GM23338 (cell line): ENCODE results near the gene GCK. TPM values are rescaled to one million over a fixed set of nuclear protein-coding genes. Genes with fewer than 3 reads are reported as not detected.

Source experiments
- ATAC-seq: fragments of 200-7000 bp; cut with Tn5 transposase; 3 replicates; pipeline ENCODE4 v1.9.1; 2020
- DNase-seq: peaks from one replicate; pipeline ENCODE4 v3.0.0-alpha.2; 2015; ENCODE audit warnings: low spot score
- H2AFZ ChIP-seq: fragments of 200-600 bp; sonication (generic); 2 replicates; pipeline ENCODE4 v1.8.0; 2016; ENCODE audit warnings: antibody characterized with exemption, mild to moderate bottlenecking, moderate library complexity
- H3F3A ChIP-seq: fragments of 200-600 bp; sonication (generic); replicated peaks from 2 replicates; pipeline ENCODE4 v1.8.0; 2017; ENCODE audit warnings: antibody characterized with exemption, mixed run types, low read depth
- H3K27ac ChIP-seq: fragments of 200-600 bp; sonication (generic); 2 replicates; pipeline ENCODE4 v1.6.1; 2016; ENCODE audit warnings: low read depth
- H3K27me3 ChIP-seq: fragments of 200-600 bp; sonication (generic); 2 replicates; pipeline ENCODE4 v1.8.0; 2016; ENCODE audit warnings: mild to moderate bottlenecking, mixed run types, moderate library complexity; ENCODE audit not compliant: insufficient read depth
- H3K36me3 ChIP-seq: fragments of 200-600 bp; sonication (generic); 2 replicates; pipeline ENCODE4 v1.8.0; 2016; ENCODE audit warnings: mild to moderate bottlenecking; ENCODE audit not compliant: insufficient read depth
- H3K4me1 ChIP-seq: fragments of 200-600 bp; sonication (generic); 2 replicates; pipeline ENCODE4 v1.8.0; 2016; ENCODE audit warnings: mild to moderate bottlenecking, moderate library complexity; ENCODE audit not compliant: insufficient read depth
- H3K4me2 ChIP-seq: fragments of 200-600 bp; sonication (generic); 2 replicates; pipeline ENCODE4 v1.7.1; 2017; ENCODE audit warnings: mixed run types
- H3K4me3 ChIP-seq: fragments of 200-600 bp; sonication (generic); 2 replicates; pipeline ENCODE4 v1.6.1; 2016; ENCODE audit warnings: mixed run types
- H3K79me2 ChIP-seq: fragments of 200-600 bp; sonication (generic); replicated peaks from 2 replicates; pipeline ENCODE4 v1.8.0; 2017; ENCODE audit warnings: mild to moderate bottlenecking; ENCODE audit not compliant: insufficient read depth
- H3K9me2 ChIP-seq: fragments of 200-600 bp; sonication (generic); 2 replicates; pipeline ENCODE4 v1.8.0; 2017; ENCODE audit not compliant: insufficient read depth
- H4K20me1 ChIP-seq: fragments of 200-600 bp; sonication (generic); replicated peaks from 2 replicates; pipeline ENCODE4 v1.8.0; 2017; ENCODE audit warnings: mild to moderate bottlenecking; ENCODE audit not compliant: insufficient read depth
- H3K27ac Mint-ChIP-seq: 2 replicates; pipeline ENCODE4 v1.8.0; 2020; ENCODE audit warnings: inconsistent platforms, mild to moderate bottlenecking, moderate library complexity, mixed read lengths
- H3K27me3 Mint-ChIP-seq: 3 replicates; pipeline ENCODE4 v1.8.0; 2022; ENCODE audit warnings: low read depth, mild to moderate bottlenecking, moderate library complexity, mixed read lengths, inconsistent platforms; ENCODE audit not compliant: insufficient read depth, poor library complexity
- H3K36me3 Mint-ChIP-seq: 3 replicates; pipeline ENCODE4 v1.8.0; 2021; ENCODE audit warnings: low read depth, mild to moderate bottlenecking, inconsistent platforms, moderate library complexity, mixed read lengths
- H3K4me1 Mint-ChIP-seq: 3 replicates; pipeline ENCODE4 v1.8.0; 2020; ENCODE audit warnings: mild to moderate bottlenecking, inconsistent platforms, mixed read lengths
- H3K4me3 Mint-ChIP-seq: 3 replicates; pipeline ENCODE4 v1.8.0; 2021; ENCODE audit warnings: moderate library complexity, mild to moderate bottlenecking, inconsistent platforms, mixed read lengths
- H3K9me3 Mint-ChIP-seq: 3 replicates; pipeline ENCODE4 v1.8.0; 2020; ENCODE audit warnings: moderate library complexity, mild to moderate bottlenecking, inconsistent platforms, mixed read lengths
- CTCF ChIP-seq, 2 experiments: fragments of 200-600 bp in 1 of 2; sonication (generic) in 1 of 2; conservative IDR thresholded peaks; 2 replicates each; pipeline versions ENCODE4 v1.5.1 to v1.6.1; 2016 to 2017; ENCODE audit warnings: antibody characterized with exemption in 2 of 2, low read depth in 2 of 2, mild to moderate bottlenecking in 2 of 2, moderate library complexity in 1 of 2
- EZH2 ChIP-seq: fragments of 200-600 bp; sonication (generic); IDR thresholded peaks from one replicate; pipeline ENCODE4 v1.8.0; 2017; ENCODE audit warnings: antibody characterized with exemption, mild to moderate bottlenecking, low read depth; ENCODE audit not compliant: unreplicated experiment
- EZH2phosphoT487 ChIP-seq: fragments of 200-600 bp; sonication (generic); IDR thresholded peaks from one replicate; pipeline ENCODE4 v1.8.1; 2018; ENCODE audit warnings: antibody characterized with exemption; ENCODE audit not compliant: unreplicated experiment
- JUNB ChIP-seq: IDR thresholded peaks from one replicate; pipeline ENCODE4 v1.6.1; 2016; ENCODE audit warnings: antibody characterized with exemption; ENCODE audit not compliant: unreplicated experiment
- STAT1 ChIP-seq: IDR thresholded peaks from one replicate; pipeline ENCODE4 v1.6.1; 2016; ENCODE audit warnings: antibody characterized with exemption; ENCODE audit not compliant: unreplicated experiment
- ZNF114 ChIP-seq: fragments of 250-450 bp; sonication (Bioruptor Pico); IDR thresholded peaks from 2 replicates; pipeline ENCODE4 v1.5.0; 2020; ENCODE audit warnings: mild to moderate bottlenecking, moderate library complexity
- polyA plus RNA-seq: library from polyadenylated mRNA; unstranded; fragments of >200 nt; fragmentation: Nextera tagmentation; extraction: Ambion mirVana; gene quantifications from 2 replicates; pipeline ENCODE4 v1.2.1, GENCODE V29; 2016
- total RNA-seq: library from RNA; depleted of rRNA; stranded (reverse); fragments of >200 nt; shearing (Covaris generic); gene quantifications from 2 replicates; pipeline ENCODE4 v1.2.3, GENCODE V29; 2014
- TF ChIP-seq, protein P1 (sequence below): IDR thresholded peaks from 2 replicates; pipeline ENCODE4 v1.6.1; 2016; ENCODE audit warnings: antibody characterized with exemption
- TF ChIP-seq, protein P2 (sequence below): IDR thresholded peaks from one replicate; pipeline ENCODE4 v1.6.1; 2018; ENCODE audit warnings: antibody characterized with exemption; ENCODE audit not compliant: unreplicated experiment
- TF ChIP-seq, protein P3 (sequence below): fragments of 250-450 bp; sonication (Bioruptor Pico); IDR thresholded peaks from 2 replicates; pipeline ENCODE4 v1.5.0; 2020; ENCODE audit warnings: mild to moderate bottlenecking, moderate library complexity

The GCK gene
- total and polyA plus RNA-seq, 2 experiments from 2014 or later: 6.1 to 7.3 TPM

DNA sequence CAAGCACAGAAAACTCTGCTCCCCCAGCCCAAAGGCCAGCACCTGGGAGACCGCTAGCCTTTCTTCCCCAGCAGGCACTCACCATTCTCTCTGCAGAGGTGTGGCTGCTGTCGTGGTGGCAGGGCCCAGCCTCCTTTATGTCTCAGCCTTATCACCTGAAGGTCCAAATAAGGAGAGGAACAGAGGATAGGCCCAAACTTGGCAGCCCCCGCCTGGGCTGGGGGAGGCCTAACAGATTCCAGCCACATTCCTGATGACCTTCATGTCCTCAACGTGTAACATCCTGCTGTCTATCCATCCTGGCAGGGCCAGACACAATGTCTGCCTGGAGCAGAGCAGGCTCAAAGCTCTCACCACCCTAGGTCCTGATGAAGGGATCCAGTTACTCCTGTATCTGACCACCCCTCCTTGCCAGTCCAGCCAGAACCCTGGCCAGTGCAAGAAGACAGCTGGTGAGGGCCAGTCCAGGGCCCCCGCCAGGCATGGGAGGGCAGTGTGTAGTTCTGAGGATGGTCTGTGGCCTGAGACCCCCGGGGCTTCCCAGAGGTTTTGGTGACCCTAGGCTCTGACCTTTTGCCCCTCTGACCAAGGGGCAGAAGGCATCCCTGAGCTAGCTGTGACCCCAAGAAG lies 47.9 kb downstream of the GCK start, which contains the start of gene MYL7 (continued):
- no peak for TF ChIP-seq EZH2phosphoT487
- TF ChIP-seq JUNB: no peak
- TF ChIP-seq CTCF (conservative IDR thresholded peaks at IDR 0.05; ENCODE audit: low read depth in 2 of 2): no peak

DNA sequence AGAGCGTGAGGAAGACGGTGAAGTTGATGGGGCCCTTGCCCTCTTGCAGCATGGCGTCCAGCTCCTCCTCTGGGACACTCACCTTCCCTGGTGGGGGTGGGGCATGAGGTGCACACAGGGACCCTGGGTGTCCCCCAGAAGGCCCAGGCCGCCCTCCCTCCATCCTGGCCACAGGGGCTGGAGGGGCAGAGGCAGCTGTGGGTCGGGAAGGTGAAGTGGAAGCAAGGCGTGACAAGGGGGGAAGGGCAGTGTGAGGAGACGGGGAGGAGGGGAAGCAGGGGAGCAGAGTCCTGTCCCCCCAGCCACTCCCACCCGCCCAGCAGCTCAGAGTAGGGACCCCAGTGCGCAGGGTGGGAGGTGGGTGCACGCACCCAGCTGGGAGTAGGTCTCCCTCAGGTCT lies 48.9 kb downstream of the GCK start:
- Histone ChIP-seq H4K20me1 (no peaks in the 10 kb centered on the region), H3K36me3 (no peaks in the 10 kb centered on the region), H2AFZ (no peak overlapping the region), H3K27me3 (peaks cover 19% of the 10 kb centered on the region), H3K4me2 (no peak overlapping the region), H3K27ac (no peak overlapping the region), H3K9me2 (no peaks in the 10 kb centered on the region), H3K79me2 (no peaks in the 10 kb centered on the region), H3F3A (no peaks in the 10 kb centered on the region), H3K4me3 (no peak overlapping the region), H3K4me1 (no peaks in the 10 kb centered on the region)
- Mint-ChIP-seq H3K9me3 (no peaks in the 10 kb centered on the region), H3K36me3 (no peaks in the 10 kb centered on the region), H3K4me1 (peaks cover 4% of the 10 kb centered on the region; the same call in 2 of the 3 replicates), H3K4me3 (no peak overlapping the region), H3K27ac (no peak overlapping the region), H3K27me3 (peaks cover 25% of the 10 kb centered on the region)
- ATAC-seq (no peak), DNase-seq (no peak)
- no peak for TF ChIP-seq EZH2
- TF ChIP-seq, protein P1, sequence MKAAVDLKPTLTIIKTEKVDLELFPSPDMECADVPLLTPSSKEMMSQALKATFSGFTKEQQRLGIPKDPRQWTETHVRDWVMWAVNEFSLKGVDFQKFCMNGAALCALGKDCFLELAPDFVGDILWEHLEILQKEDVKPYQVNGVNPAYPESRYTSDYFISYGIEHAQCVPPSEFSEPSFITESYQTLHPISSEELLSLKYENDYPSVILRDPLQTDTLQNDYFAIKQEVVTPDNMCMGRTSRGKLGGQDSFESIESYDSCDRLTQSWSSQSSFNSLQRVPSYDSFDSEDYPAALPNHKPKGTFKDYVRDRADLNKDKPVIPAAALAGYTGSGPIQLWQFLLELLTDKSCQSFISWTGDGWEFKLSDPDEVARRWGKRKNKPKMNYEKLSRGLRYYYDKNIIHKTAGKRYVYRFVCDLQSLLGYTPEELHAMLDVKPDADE: no peak
- TF ChIP-seq ZNF114 (CRISPR knock-in tag): no peak
- no peak for TF ChIP-seq JUNB
- TF ChIP-seq, protein P2, sequence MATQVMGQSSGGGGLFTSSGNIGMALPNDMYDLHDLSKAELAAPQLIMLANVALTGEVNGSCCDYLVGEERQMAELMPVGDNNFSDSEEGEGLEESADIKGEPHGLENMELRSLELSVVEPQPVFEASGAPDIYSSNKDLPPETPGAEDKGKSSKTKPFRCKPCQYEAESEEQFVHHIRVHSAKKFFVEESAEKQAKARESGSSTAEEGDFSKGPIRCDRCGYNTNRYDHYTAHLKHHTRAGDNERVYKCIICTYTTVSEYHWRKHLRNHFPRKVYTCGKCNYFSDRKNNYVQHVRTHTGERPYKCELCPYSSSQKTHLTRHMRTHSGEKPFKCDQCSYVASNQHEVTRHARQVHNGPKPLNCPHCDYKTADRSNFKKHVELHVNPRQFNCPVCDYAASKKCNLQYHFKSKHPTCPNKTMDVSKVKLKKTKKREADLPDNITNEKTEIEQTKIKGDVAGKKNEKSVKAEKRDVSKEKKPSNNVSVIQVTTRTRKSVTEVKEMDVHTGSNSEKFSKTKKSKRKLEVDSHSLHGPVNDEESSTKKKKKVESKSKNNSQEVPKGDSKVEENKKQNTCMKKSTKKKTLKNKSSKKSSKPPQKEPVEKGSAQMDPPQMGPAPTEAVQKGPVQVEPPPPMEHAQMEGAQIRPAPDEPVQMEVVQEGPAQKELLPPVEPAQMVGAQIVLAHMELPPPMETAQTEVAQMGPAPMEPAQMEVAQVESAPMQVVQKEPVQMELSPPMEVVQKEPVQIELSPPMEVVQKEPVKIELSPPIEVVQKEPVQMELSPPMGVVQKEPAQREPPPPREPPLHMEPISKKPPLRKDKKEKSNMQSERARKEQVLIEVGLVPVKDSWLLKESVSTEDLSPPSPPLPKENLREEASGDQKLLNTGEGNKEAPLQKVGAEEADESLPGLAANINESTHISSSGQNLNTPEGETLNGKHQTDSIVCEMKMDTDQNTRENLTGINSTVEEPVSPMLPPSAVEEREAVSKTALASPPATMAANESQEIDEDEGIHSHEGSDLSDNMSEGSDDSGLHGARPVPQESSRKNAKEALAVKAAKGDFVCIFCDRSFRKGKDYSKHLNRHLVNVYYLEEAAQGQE: no peak
- TF ChIP-seq STAT1: no peak
- TF ChIP-seq, protein P3, sequence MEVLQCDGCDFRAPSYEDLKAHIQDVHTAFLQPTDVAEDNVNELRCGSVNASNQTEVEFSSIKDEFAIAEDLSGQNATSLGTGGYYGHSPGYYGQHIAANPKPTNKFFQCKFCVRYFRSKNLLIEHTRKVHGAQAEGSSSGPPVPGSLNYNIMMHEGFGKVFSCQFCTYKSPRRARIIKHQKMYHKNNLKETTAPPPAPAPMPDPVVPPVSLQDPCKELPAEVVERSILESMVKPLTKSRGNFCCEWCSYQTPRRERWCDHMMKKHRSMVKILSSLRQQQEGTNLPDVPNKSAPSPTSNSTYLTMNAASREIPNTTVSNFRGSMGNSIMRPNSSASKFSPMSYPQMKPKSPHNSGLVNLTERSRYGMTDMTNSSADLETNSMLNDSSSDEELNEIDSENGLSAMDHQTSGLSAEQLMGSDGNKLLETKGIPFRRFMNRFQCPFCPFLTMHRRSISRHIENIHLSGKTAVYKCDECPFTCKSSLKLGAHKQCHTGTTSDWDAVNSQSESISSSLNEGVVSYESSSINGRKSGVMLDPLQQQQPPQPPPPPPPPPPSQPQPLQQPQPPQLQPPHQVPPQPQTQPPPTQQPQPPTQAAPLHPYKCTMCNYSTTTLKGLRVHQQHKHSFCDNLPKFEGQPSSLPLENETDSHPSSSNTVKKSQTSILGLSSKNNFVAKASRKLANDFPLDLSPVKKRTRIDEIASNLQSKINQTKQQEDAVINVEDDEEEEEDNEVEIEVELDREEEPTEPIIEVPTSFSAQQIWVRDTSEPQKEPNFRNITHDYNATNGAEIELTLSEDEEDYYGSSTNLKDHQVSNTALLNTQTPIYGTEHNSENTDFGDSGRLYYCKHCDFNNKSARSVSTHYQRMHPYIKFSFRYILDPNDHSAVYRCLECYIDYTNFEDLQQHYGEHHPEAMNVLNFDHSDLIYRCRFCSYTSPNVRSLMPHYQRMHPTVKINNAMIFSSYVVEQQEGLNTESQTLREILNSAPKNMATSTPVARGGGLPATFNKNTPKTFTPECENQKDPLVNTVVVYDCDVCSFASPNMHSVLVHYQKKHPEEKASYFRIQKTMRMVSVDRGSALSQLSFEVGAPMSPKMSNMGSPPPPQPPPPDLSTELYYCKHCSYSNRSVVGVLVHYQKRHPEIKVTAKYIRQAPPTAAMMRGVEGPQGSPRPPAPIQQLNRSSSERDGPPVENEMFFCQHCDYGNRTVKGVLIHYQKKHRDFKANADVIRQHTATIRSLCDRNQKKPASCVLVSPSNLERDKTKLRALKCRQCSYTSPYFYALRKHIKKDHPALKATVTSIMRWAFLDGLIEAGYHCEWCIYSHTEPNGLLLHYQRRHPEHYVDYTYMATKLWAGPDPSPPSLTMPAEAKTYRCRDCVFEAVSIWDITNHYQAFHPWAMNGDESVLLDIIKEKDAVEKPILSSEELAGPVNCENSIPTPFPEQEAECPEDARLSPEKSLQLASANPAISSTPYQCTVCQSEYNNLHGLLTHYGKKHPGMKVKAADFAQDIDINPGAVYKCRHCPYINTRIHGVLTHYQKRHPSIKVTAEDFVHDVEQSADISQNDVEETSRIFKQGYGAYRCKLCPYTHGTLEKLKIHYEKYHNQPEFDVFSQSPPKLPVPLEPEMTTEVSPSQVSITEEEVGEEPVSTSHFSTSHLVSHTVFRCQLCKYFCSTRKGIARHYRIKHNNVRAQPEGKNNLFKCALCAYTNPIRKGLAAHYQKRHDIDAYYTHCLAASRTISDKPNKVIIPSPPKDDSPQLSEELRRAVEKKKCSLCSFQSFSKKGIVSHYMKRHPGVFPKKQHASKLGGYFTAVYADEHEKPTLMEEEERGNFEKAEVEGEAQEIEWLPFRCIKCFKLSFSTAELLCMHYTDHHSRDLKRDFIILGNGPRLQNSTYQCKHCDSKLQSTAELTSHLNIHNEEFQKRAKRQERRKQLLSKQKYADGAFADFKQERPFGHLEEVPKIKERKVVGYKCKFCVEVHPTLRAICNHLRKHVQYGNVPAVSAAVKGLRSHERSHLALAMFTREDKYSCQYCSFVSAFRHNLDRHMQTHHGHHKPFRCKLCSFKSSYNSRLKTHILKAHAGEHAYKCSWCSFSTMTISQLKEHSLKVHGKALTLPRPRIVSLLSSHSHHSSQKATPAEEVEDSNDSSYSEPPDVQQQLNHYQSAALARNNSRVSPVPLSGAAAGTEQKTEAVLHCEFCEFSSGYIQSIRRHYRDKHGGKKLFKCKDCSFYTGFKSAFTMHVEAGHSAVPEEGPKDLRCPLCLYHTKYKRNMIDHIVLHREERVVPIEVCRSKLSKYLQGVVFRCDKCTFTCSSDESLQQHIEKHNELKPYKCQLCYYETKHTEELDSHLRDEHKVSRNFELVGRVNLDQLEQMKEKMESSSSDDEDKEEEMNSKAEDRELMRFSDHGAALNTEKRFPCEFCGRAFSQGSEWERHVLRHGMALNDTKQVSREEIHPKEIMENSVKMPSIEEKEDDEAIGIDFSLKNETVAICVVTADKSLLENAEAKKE (CRISPR knock-in tag): no peak
